ELF-1 (cell line): ENCODE data around the gene FOXP4.
A peak's percentile ranks its signal among the peaks of the same experiment; 100 is the strongest.

Source experiments
- DNase-seq: peaks from one replicate; pipeline ENCODE4 v3.0.0-alpha.2; 2016; ENCODE audit warnings: low read depth, low spot score

The FOXP4 gene

GRCh38 chr6:41546475-41546865, 289 bp downstream of the FOXP4 start:
- DNase-seq, result no peak

- DNase-seq, result peak; percentile 34
These were observed 951 bp downstream of the FOXP4 start for GRCh38 chr6:41546866-41547798.

- DNase-seq, result no peak
These were observed 1.6 kb downstream of the FOXP4 start for GRCh38 chr6:41547799-41548097.

GRCh38 chr6:41548098-41548840, 2.1 kb downstream of the FOXP4 start:
- DNase-seq, result no peak

- no peak for DNase-seq
These were observed 2.9 kb downstream of the FOXP4 start for GRCh38 chr6:41548841-41549642.

GRCh38 chr6:41549673-41550072, 3.5 kb downstream of the FOXP4 start:
- no peak for DNase-seq

GRCh38 chr6:41551086-41551700, 5.0 kb downstream of the FOXP4 start:
- no peak for DNase-seq

- DNase-seq, result no peak
These were observed 5.7 kb downstream of the FOXP4 start for GRCh38 chr6:41551857-41552256.

GRCh38 chr6:41552723-41553122, 6.5 kb downstream of the FOXP4 start:
- DNase-seq, result no peak

- DNase-seq, result no peak
These were observed 7.3 kb downstream of the FOXP4 start for GRCh38 chr6:41553405-41553999.

- DNase-seq, result no peak
These were observed 9.4 kb downstream of the FOXP4 start for GRCh38 chr6:41555326-41556300.

- no peak for DNase-seq
These were observed 11.2 kb downstream of the FOXP4 start for GRCh38 chr6:41557335-41557734.

GRCh38 chr6:41558033-41558807, 12.0 kb downstream of the FOXP4 start:
- DNase-seq, result no peak

GRCh38 chr6:41559655-41560427, 13.7 kb downstream of the FOXP4 start:
- no peak for DNase-seq

GRCh38 chr6:41560431-41561192, 14.4 kb downstream of the FOXP4 start:
- peak; percentile 81 for DNase-seq

- no peak for DNase-seq
These were observed 15.2 kb downstream of the FOXP4 start for GRCh38 chr6:41561416-41561815.
